DMS79 treated with DMSO at 0.1 percent for 48 hours (cell line): ENCODE measurements around the gene ACTRT2.

Source experiments
- DNase-seq: peaks from one replicate; lab custom pipeline; 2025; lab: John Stamatoyannopoulos, UW

Gene ACTRT2

DNA sequence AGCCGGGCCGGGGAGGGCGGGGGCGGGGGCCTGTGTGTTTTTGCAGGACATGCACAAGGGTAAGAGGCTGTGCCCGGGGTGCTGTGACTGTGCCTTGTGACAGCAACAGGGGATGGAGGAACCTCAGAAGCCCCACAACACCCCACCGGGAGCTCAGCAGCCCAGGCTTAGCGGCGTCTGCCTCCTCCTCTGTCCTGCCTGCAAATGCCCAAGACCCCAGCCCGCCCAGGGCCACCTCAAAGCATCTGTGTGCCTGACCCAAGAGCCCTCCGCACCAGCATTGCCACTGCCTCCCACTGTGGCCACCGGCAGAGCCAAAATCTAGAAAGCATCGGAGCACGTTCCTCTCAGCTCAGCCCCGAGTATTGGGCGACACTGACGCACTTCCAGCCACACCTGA, 2.7 kb upstream of the ACTRT2 start:
- DNase-seq, result no peak

DNA sequence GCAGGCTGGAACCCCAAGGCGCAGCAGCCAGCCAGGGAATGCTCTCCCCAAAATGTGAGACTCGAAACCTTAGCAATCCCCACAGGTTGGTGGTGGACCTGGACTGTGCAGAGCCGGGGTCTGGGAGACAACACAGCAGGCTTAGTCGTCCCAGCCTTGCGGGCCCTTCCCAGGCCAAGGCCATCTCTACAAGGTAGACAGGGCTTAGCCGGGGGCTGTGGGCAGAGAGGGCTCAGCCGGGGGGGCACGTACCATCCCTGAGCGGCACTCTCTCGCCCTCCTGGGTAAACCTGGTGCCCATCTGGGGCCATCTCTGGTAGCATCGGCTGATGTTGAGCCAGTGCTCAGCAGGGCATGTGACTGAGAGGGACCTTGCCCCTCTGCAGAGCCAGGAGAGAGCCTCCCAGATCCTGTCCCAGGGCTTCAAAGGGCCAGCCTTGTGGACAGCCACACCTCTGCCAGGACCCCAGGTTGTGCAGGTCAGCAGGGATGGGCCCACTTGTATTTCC, 2.2 kb upstream of the ACTRT2 start:
- DNase-seq, result no peak

DNA sequence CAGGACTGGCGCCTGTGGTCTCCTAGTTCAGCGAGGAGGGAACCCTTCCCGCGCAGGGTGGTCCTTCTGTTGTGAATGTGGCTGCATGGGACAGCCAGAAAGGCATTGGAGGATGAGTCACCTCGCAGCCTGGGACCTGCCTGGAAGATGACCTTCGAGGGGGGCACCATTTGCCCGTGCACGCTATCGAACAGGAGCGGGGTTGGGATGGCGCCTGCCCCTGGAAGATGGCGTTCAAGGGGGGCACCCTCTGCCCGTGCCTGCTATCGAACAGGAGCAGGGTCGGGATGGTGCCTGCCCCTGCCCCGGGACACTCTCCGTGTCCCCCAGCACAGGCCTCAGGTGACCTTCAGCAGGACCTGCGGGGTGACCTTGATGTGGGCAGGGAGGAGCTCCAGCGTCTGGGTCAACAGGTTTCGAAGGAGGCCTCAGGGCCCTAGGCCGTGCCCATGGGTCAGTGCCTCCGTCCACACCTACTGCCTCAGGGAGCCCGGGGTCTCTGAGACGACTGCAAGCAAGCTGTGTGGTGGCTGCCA, 1.7 kb upstream of the ACTRT2 start:
- no peak for DNase-seq

DNA sequence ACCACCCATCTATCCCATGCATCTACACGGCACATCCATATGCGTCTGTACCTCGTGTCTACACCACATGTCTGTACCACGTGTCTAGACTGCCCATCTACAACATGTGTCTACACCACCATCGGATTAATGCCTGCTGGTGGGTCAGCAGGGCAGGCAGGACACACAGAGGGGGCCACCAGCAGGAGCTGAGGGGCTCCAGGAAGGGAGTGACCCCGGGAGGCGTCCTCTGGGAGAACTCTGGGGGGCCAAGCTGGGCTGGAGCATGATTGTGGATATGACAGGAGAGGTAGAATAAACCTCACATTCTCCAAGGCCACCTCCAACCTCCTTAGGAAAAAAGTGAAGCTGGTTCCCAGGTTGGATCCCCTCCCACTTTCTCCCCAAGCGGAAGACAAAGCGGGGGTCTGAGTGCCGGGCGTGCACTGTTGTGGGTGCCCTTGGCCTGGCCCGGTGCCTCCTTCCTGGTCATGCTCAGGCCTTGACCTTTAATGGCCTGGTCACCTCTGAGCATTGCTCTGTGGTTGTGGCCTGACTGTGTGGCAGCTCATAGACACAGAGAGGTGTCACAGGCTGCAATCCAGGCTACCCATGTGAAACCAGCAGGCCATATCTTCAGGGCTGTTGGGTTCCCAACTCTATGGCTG, 881 bp upstream of the ACTRT2 start:
- DNase-seq, result no peak

DNA sequence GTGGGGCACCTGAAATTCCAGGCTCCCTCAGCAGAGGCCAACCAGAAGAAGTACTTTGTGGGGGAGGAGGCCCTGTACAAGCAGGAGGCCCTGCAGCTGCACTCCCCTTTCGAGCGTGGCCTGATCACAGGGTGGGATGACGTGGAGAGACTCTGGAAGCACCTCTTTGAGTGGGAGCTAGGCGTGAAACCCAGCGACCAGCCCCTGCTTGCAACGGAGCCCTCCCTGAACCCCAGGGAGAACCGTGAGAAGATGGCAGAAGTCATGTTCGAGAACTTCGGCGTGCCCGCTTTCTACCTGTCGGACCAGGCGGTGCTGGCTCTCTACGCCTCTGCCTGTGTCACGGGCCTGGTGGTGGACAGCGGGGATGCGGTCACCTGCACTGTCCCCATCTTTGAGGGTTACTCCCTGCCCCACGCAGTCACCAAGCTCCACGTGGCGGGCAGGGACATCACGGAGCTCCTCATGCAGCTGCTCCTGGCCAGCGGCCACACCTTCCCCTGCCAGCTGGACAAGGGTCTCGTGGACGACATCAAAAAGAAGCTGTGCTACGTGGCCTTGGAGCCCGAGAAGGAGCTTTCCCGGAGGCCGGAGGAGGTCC, 634 bp downstream of the ACTRT2 start:
- DNase-seq, result no peak

DNA sequence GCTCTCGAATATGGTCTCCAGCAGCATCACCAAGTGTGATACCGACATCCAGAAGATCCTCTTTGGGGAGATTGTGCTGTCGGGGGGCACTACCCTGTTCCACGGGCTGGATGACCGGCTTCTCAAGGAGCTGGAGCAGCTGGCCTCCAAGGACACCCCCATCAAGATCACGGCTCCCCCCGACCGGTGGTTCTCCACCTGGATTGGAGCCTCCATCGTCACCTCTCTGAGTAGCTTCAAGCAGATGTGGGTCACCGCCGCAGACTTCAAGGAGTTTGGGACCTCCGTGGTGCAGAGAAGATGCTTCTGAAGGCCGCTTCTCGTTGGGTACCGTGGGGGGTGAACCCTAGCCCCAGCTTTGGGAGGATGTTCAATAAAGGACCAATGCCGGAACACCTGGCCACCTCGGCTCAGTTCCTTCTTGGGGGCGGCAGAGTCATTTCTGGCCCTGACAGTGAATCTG, 1.3 kb downstream of the ACTRT2 start:
- no peak for DNase-seq

DNA sequence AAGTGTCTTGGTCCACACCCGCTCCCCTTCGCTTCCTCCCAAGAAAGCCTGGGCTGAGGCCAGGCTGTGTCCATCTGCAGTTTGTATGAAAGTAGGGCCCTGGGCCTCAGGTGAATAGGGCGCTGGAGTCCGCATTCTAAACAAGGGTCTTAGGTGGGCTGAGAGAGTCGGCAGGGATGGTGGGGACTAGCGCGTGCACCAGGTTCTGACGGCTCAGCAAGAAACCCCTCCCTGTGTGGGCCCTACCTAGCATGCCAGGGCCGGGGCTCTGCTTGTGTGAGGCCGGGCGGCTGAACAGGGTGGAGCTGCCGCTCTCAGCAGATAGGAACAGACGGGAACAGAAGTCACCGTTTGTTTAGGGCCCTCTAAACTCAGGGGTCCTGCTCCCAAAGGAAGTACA, 1.7 kb downstream of the ACTRT2 start:
- no peak for DNase-seq

DNA sequence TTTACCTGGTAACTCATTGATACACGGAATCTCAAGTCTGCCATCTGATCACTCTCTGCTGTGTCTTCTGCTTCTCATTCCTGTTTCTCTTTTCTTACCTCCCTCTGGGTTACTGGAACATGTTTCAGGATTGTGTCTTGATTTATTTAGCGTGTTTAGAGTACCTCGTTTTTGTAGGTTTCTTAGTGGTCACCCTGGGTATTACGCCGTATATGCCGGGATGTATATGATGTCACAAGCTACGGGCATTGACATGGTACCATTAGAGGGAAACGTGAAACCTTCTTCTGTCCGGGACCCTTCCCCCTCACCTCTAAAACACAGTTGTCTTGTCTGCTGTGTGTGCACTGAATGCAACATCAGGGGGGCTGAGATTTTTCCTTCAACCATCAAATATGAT, 2.8 kb downstream of the ACTRT2 start:
- no peak for DNase-seq

DNA sequence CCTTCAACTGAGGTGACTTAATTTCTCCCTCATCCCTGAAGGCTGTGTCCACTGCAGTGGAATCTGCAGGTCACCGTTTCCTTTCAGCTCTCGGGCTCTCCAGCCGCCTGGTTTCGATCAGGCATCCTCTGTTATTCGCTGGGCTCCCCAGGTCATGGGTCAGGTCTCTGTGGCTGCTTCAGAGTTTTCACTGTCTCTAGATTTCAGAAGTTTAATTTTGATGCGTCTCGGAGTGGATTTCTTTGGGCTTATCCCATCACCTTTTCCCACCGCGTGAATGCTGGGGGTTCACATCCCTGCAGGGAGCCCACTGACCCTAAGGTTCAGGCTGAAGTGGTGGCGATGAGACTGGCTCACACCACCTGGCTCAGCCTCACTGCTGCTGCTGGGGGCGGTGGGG, 3.3 kb downstream of the ACTRT2 start:
- DNase-seq, result no peak

DNA sequence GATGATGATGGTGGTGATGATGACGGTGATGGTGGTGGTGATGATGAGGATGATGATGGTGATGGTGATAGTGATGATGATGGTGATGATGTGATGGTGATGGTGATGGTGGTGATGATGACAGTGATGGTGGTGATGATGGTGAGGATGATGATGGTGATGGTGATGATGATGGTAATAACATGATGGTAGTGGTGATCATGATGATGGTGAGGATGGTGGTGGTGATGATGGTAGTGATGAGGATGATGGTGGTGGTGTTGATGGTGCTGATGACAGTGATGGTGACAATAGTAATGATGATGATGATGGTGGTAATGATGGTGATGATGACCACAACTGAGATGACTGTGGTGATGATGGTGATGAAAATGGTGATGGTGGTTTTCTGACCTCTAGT, 4.9 kb downstream of the ACTRT2 start:
- no peak for DNase-seq

DNA sequence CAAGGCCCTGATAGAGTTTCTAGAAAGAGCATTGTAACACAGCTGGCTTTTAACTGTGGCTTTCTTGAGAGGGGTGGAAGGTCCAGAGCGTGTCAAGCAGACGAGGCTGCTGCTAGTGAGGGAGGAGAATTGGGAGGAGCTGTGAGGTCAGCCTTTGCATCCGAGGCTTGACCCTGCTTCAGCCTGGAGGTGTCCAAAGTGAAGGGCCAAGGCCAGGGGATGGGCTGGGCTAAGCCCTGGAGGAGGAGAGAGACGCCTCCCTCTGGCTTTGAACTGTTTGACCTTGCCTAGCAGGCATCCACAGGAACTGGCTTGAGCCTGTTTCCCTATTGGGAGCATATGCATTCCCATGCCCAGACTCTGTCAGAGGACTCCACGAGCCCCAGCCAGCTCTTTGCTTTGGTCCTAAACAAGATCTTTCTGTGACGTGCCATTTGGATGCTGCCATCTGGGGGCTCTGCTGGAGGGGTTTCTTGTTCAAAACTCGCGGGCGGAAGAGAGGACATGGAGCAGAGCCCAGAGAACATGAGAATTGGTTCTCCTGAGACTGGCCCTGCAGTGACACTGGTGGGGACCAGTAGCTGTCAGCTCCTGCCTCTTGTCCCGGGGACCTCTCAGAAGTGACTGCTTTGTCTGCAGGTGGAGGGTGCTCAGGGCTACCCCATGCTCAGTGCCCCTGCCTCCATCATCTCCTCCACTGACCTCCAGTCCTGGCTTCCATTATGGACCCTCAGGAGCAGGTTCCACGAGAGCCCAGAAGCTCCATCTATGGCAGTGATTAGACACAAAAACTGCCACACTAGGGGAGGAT, 5.5 kb downstream of the ACTRT2 start:
- no peak for DNase-seq

DNA sequence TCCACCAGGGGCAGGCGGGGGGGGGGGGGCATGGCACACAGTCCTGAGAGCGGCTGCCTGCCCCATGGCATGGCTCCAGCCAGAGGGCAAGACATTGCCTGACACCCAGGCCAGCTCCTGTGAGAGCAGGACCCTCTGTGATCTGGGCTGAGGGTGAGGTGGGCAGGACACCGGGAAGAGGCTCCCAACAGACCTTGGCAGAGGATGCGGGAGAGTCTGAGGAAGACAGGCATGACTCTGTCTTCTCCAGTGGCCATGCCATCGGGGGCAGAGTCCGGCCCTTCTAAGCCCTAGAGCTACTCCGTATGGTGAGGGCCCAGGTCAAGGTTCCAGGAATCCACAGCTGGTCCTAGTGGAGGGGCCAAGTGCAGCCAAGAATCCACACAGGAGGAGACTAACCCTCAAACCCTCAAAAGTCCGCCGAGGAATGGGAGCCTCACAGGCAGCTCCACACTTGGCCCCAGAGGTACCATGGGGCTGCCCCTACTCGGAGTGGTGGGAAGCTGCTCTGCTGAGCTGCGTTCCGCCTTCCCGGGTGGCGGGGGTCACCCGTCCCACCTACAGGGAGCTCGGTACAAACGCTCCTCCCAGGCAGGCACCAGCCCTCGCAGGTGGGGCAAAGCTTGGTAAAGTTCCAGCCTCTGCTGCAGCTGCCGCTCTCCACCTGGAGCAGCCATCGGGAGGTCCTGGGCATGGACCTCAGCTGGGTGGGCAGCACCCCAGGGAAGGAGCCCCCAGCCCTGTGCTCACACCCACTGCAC, 6.5 kb downstream of the ACTRT2 start:
- no peak for DNase-seq

DNA sequence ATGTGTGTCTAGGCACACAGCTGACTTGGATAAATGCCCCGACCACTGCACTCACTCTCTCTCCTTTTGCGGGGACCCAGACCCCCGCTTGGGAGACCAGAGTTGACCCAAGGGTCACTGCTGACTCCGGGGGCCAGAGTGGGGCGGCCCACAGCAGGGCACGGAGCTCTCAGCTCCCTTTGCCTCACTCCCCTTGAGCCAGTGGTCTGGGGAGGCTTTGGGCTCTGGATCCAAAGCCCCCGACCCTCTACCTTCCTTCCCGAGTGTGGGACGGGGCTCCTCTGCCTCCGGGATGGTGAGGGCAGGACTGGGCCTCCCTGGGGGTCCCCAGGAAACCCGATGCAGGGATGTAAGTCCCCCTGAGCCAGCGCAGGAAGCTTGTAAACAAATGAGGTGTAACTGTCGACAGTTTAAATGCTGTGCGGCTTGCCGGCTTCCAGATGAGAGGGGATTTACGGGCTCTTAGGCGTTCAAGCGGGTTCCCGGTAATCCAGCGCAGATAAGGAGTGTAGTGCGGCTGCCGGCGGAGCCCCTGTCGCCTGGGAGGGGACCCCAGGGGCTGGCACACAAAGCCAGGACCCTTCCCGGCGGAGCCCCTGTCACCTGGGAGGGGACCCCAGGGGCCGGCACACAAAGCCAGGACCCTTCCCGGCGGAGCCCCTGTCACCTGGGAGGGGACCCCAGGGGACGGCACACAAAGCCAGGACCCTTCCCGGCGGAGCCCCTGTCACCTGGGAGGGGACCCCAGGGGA, 7.4 kb downstream of the ACTRT2 start:
- peak; percentile 56 for DNase-seq

DNA sequence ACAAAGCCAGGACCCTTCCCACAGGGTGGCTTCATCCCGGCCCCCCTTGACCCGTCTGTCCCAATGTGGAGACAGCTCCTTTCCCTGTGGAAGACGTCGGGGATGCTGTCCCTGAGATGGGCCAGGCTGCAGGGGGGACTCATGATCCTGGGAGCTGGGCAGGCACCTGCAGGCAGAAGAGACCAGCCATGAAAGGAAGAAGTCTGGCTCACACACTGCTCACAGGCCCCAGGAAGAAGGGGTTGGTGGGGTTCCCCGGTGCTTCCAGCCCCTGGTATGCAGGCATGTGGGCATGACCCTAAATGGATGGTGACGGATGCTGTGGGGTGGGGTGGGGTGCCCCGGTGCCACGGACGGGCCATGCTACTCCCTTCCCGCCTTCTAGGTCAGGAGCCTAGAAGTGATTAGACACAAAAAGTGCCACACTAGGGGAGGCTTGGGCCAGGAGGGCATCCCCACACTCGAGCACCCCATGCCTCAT, 8.3 kb downstream of the ACTRT2 start:
- no peak for DNase-seq

DNA sequence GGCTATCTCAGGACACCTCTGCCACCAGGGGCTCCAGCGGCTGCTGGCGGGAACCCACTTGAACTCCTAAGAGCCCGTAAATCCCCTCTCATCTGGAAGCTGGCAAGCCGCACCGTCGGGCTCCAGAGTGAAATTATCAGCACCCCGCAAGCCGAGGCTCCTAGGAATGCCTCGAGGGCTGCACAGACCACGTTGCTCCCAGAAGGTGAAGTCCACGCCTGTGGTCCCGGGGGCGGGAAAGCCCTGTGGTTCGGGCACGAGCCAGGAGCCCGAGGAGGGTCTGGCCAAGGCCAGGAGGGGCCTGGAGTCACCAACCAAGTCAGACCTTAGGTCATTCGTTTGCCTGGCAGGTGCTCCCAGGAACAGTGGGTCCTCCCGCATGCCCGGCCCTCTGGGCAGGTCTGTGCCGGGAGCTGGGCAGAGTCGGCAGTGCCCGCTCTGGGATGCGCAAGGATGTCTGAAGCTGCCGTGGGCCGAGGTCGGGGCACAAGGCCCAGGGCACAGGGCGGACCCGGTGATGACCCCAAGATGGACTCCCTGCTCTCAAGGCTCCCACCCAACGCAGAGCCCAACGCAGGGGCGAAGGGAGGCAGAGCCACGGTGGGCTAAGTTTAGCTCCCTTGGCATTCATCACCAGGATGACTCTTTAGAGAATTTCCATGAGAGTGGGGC, 8.9 kb downstream of the ACTRT2 start:
- DNase-seq, result peak; percentile 47

DNA sequence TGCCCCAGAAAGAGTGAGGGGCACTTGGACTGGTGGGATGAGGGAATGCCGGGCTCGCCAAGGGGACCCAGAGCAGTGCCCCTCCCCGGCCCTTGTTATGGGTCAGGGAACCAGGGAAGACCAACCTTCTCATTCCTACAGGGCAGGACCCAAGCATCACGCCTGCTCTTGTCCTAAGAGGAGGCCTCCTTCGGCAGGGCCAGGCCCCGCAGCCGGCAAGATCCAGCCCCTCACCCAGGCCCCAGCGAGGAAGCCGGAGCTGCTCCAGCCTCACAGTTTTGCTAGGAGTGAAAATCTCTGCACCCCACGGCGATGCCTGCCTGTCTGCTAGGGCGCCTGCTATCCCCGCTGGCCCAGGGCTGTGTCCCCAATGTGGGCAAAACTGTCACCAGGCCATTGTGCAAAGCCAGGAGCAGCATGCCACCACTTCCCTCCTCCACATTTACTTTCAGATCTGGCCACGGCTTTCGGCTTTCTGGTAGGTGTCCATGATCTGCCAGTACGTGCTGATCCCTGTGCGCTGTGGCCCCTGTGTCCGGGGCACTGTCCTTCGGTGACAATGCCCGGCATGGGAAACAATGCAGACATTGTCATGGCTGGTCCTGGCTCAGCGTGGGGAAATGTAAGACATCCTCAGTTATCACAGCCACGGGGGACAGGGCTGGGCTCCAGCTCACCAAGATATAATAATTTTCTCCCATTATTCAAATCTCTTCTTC, 9.6 kb downstream of the ACTRT2 start:
- DNase-seq, result no peak

DNA sequence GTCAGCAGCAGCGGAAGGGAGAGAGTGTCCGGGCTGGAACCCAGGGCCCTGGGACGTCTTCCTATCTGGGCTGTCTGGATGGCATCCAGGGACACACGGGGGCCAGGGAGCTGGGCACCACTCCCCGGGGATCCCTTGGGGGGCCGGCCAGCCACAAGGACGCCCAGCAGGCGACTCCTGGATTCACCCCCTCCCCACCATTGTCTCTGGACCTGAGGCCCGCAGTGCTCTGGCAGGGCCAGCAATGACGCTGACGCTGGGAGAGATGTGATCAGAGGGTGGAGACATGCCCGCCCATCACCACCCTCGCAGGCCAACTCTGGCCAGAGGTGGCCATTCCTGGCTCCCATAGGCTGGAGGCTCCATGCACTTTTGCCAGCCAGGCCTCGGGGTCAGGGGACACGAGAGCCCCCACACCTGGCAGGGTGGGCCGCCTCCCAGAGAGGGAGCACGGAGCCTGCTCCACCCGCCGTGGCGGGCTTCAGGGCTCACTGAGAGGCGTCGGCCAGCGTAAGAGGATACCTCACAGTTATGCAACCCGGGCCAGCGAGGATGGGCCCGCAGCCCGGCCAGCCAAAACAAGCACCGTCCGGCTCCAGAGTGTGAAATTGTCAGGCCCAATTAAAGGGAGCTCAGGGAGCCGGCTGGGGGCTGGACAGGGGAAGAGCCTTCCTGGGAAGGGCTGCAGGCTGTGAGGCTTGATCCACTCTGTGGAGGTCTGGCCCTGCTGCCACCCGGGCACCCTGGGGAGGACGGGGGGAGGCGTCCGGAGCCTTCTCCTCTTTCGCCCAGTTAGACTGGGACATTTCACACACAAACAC, 10.3 kb downstream of the ACTRT2 start:
- DNase-seq, result no peak

DNA sequence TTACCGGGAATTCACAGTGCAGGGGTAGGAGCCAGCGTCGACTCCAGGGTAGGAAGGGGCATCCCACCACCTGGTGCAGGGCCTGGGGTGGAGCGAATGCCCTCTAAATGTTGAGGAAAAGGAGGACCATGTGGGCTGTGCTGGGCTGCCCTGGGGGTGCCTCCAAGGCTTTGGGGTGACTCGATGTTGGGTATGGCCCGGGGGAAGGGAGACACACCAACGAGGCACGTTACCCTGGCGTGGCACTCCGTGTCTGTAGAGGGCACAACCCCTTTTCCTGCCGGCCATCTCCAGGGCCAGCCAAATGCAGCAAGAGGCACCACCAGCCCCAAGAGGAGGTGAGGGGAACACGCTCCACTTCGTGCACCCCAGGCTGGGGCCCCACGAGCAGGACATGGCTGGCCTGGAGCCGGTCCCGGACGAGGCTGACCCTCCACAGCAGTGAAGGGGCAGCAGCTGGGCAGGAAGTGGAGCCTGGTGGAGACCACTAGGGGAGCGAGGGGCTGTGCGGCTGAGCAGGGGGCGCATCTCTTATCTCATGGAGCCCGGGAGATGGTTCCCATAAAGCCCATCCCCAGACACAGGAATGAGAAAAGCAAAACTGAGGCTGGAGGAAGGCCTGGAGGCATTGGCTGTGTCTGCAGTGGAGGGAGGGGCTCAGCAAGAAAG, 11.2 kb downstream of the ACTRT2 start:
- DNase-seq, result no peak
